Heart left ventricle (tissue), 13 donors: ENCODE results near the gene MYH10.

Experiments
- CTCF ChIP-seq, 12 donors: fragments of 200-600 bp; sonication (generic) in 4 of 12; IDR thresholded peaks; one replicate each; pipeline versions ENCODE4 v1.5.0 to v1.8.0; 2018 to 2022; ENCODE audit warnings: antibody characterized with exemption in 12 of 12, mild to moderate bottlenecking in 5 of 12
- POLR2A ChIP-seq, 2 donors: fragments of 450-650 bp; IDR thresholded peaks; one replicate each; pipeline ENCODE4 v1.6.1; 2017; ENCODE audit warnings: antibody characterized with exemption in 2 of 2, mild to moderate bottlenecking in 2 of 2, moderate library complexity in 2 of 2
- donor health status: ischemic (EF 13 %, LVEDD 7.1; RV severe dilation, severe dysfunction).
- donor health status: DM: no; HTN: yes; CAD: no.
- donor health status: DM: no; HTN: no; CAD: no.
- donor health status: ischemic (EF 25% LVEDD 6.9; RV normal size, moderate dysfunction).
- donor health status: ischemic (EF 25% LVEDD 5.7; RV mildly dilated, moderate dysfunction).
- donor health status: ischemic (EF 35%, LVEDD 5.7; RV mildly dilated, moderate dysfunction).
- donor health status: nonischemic (EF 11% LVEDD 7.7; RV severe dilation, severe dysfunction).
- donor health status: DM: yes; HTN: yes; CAD: no.
- donor health status: PGD.
- donor health status: ischemic (EF 29% LVEDD 5.4; RV normal size, mild dysfunction).
- donor health status: nonischemic (EF 23%, LVEDD 6.1; RV moderate dilation, normal function).

DNA sequence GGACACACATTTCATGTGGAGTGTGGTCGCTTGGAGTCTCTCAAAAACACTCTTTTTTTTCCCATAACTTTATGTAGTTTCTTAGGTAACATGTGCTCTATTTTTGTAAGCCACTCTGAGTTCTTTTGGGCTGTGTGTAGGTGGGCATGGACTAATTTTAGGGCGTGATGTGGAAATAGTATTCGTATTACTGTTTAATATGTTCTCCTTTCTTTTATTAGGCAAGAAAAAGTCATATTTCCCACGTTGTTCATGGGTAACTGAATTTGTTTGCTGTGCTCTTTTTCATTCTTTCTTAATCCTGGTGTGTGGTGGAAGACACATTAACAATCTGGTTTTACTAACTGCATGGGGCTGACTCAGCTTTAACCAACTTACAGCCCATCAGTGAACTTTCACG lies 167.4 kb downstream of the MYH10 start:
- no peak for TF ChIP-seq CTCF (IDR thresholded peaks at IDR 0.05)
- no peak for TF ChIP-seq POLR2A (IDR thresholded peaks at IDR 0.05)
